Measurements from ENCODE around the gene VRK3. TPM values are rescaled to one million over a fixed set of nuclear protein-coding genes. Genes with fewer than 3 reads are reported as not detected.
A peak's percentile ranks its signal among the peaks of the same experiment; 100 is the strongest.

VRK3 gene
- total RNA-seq, 2 donors from 2014 or later: 43.5 to 48.9 TPM

DNA sequence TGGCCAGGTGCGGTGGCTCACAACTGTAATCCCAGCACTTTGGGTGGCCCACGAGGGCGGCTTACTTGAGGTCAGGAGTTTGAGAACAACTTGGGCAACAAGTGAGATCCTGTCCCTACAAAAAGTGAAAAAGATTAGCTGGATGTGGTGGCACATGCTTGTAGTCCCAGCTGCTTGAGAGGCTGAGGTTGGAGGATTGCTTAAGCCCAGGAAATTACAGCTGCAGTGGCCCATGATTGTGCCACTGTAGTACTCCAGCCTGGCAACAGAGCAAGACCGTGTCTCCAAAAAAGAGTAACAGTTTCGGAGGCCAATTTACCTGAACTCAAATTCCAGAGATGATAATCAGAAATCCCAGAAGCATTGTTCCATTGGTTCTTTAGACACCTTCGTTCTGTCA is 5.1 kb upstream of the VRK3 start:
- H3K36me3 Mint-ChIP-seq (ENCODE audit: low read depth): peaks cover 67% of the 10 kb centered on the region
- Histone ChIP-seq H3K36me3 (ENCODE audit: control insufficient read depth, insufficient read depth, low read length) (peaks cover 56% of the 10 kb centered on the region), H3K9me3 (ENCODE audit: control insufficient read depth, low read length) (peaks cover 13% of the 10 kb centered on the region), H3K27me3 (ENCODE audit: control insufficient read depth, insufficient read depth, low read length, poor library complexity, severe bottlenecking) (no peaks in the 10 kb centered on the region), H3K9ac (ENCODE audit: extremely low read depth, low read length, poor library complexity, severe bottlenecking) (no peak overlapping the region), H3K27ac (ENCODE audit: low read depth, low read length) (no peak overlapping the region), H3K4me3 (ENCODE audit: low read length) (no peak overlapping the region), H3K4me1 (ENCODE audit: control insufficient read depth, insufficient read depth, low read length) (no peaks in the 10 kb centered on the region)
- H3K4me3 Mint-ChIP-seq: no peak overlapping the region
- no peak overlapping the region for H3K27ac Mint-ChIP-seq
- peaks cover 24% of the 10 kb centered on the region for H3K9me3 Mint-ChIP-seq
- H3K27me3 Mint-ChIP-seq (ENCODE audit: insufficient read depth): peaks cover 3% of the 10 kb centered on the region
- WGBS, 2 experiments (ENCODE audit: insufficient coverage in 1 of 2, insufficient read length in 1 of 2): 96 to 98% methylated on average over 6 of the region's 6 CpGs
- TF ChIP-seq CTCF (conservative IDR thresholded peaks at IDR 0.05): no peak
- DNase-seq: no peak
- H3K4me1 Mint-ChIP-seq: peaks cover 5% of the 10 kb centered on the region

- no peak overlapping the region for H3K27ac ChIP-seq (ENCODE audit: low read depth, low read length)
- no peak for TF ChIP-seq CTCF (conservative IDR thresholded peaks at IDR 0.05)
- no peaks in the 10 kb centered on the region for H3K27me3 ChIP-seq (ENCODE audit: control insufficient read depth, insufficient read depth, low read length, poor library complexity, severe bottlenecking)
- Mint-ChIP-seq H3K27ac (no peak overlapping the region), H3K4me1 (peaks cover 5% of the 10 kb centered on the region), H3K4me3 (peak overlapping the region; percentile 80), H3K27me3 (ENCODE audit: insufficient read depth) (peaks cover 3% of the 10 kb centered on the region), H3K9me3 (peaks cover 10% of the 10 kb centered on the region), H3K36me3 (ENCODE audit: low read depth) (peaks cover 32% of the 10 kb centered on the region)
- peak overlapping the region; percentile 81 for H3K4me3 ChIP-seq (ENCODE audit: low read length)
- peaks cover 4% of the 10 kb centered on the region for H3K4me1 ChIP-seq (ENCODE audit: control insufficient read depth, insufficient read depth, low read length)
- 88 to 93% methylated on average over 4 to 7 of the region's 7 CpGs for WGBS, 2 experiments (ENCODE audit: insufficient coverage in 1 of 2, insufficient read length in 1 of 2)
- DNase-seq: no peak
- peaks cover 24% of the 10 kb centered on the region for H3K36me3 ChIP-seq (ENCODE audit: control insufficient read depth, insufficient read depth, low read length)
- peak overlapping the region; percentile 54 for H3K9ac ChIP-seq (ENCODE audit: extremely low read depth, low read length, poor library complexity, severe bottlenecking)
- H3K9me3 ChIP-seq (ENCODE audit: control insufficient read depth, low read length): no peaks in the 10 kb centered on the region
Measured at GRCh38 chr19:50026550-50026906, 1.4 kb upstream of the VRK3 start.

- H3K27ac ChIP-seq (ENCODE audit: low read depth, low read length): peak within 1 kb of the TSS; percentile 65
- DNase-seq: peak; percentile 97
- Mint-ChIP-seq H3K36me3 (ENCODE audit: low read depth) (peaks cover 27% of the 10 kb centered on the region), H3K27me3 (ENCODE audit: insufficient read depth) (peaks cover 3% of the 10 kb centered on the region), H3K9me3 (peaks cover 10% of the 10 kb centered on the region), H3K4me3 (peak within 1 kb of the TSS; percentile 80), H3K27ac (peak within 1 kb of the TSS; percentile 100), H3K4me1 (peaks cover 5% of the 10 kb centered on the region)
- H3K9ac ChIP-seq (ENCODE audit: extremely low read depth, low read length, poor library complexity, severe bottlenecking): peak within 1 kb of the TSS; percentile 78
- H3K4me1 ChIP-seq (ENCODE audit: control insufficient read depth, insufficient read depth, low read length): peaks cover 4% of the 10 kb centered on the region
- H3K4me3 ChIP-seq (ENCODE audit: low read length): peak within 1 kb of the TSS; percentile 81
- no peaks in the 10 kb centered on the region for H3K27me3 ChIP-seq (ENCODE audit: control insufficient read depth, insufficient read depth, low read length, poor library complexity, severe bottlenecking)
- no peaks in the 10 kb centered on the region for H3K9me3 ChIP-seq (ENCODE audit: control insufficient read depth, low read length)
- WGBS, 2 experiments (ENCODE audit: insufficient coverage in 1 of 2, insufficient read length in 1 of 2): 13 to 14% methylated on average over 32 to 43 of the region's 45 CpGs
- no peak for TF ChIP-seq CTCF (conservative IDR thresholded peaks at IDR 0.05)
- H3K36me3 ChIP-seq (ENCODE audit: control insufficient read depth, insufficient read depth, low read length): peaks cover 18% of the 10 kb centered on the region
Measured at GRCh38 chr19:50025794-50026549, 800 bp upstream of the VRK3 start, which contains the start of gene ZNF473. ZNF473 (plus strand) TSS chr19:50026005; CDS start chr19:50031083, 5,078 bp downstream.
